Heart left ventricle (tissue), 13 donors: Measurements from ENCODE around the gene FUBP1.

ENCODE experiments used
- CTCF ChIP-seq, 12 donors: fragments of 200-600 bp; sonication (generic) in 4 of 12; IDR thresholded peaks; one replicate each; pipeline versions ENCODE4 v1.5.0 to v1.8.0; 2018 to 2022; ENCODE audit warnings: antibody characterized with exemption in 12 of 12, mild to moderate bottlenecking in 5 of 12
- POLR2A ChIP-seq, 2 donors: fragments of 450-650 bp; IDR thresholded peaks; one replicate each; pipeline ENCODE4 v1.6.1; 2017; ENCODE audit warnings: antibody characterized with exemption in 2 of 2, mild to moderate bottlenecking in 2 of 2, moderate library complexity in 2 of 2
- donor health status: ischemic (EF 13 %, LVEDD 7.1; RV severe dilation, severe dysfunction).
- donor health status: DM: no; HTN: yes; CAD: no.
- donor health status: DM: no; HTN: no; CAD: no.
- donor health status: ischemic (EF 25% LVEDD 6.9; RV normal size, moderate dysfunction).
- donor health status: ischemic (EF 25% LVEDD 5.7; RV mildly dilated, moderate dysfunction).
- donor health status: ischemic (EF 35%, LVEDD 5.7; RV mildly dilated, moderate dysfunction).
- donor health status: nonischemic (EF 11% LVEDD 7.7; RV severe dilation, severe dysfunction).
- donor health status: DM: yes; HTN: yes; CAD: no.
- donor health status: PGD.
- donor health status: ischemic (EF 29% LVEDD 5.4; RV normal size, mild dysfunction).
- donor health status: nonischemic (EF 23%, LVEDD 6.1; RV moderate dilation, normal function).

GRCh38 chr1:77978969-77979876 is at the start of gene FUBP1:
- TF ChIP-seq POLR2A (IDR thresholded peaks at IDR 0.05) (peak in 1 of 2 donors; percentile 73), CTCF (IDR thresholded peaks at IDR 0.05) (peak; percentile 51 to 90 (median 72))
